C4-2B (cell line): ENCODE measurements around the gene TTC31.
A peak's percentile ranks its signal among the peaks of the same experiment; 100 is the strongest.

ENCODE experiments used
- H3K27ac ChIP-seq: fragments of 450-650 bp; 2 replicates; pipeline ENCODE4 v1.5.1; 2017
- CTCF ChIP-seq: fragments of 450-650 bp; conservative IDR thresholded peaks from 2 replicates; pipeline ENCODE4 v1.5.1; 2017; ENCODE audit warnings: mild to moderate bottlenecking
- ZFX ChIP-seq: fragments of 450-650 bp; IDR thresholded peaks from 2 replicates; pipeline ENCODE4 v1.6.1; 2017

Gene TTC31

GRCh38 chr2:74448771-74449170, 34.1 kb upstream of the TTC31 start:
- TF ChIP-seq ZFX: no peak
- no peak for TF ChIP-seq CTCF
- no peak overlapping the region for H3K27ac ChIP-seq

- TF ChIP-seq ZFX (no peak), CTCF (no peak)
- H3K27ac ChIP-seq: no peak overlapping the region
These were observed 32.2 kb upstream of the TTC31 start for GRCh38 chr2:74450570-74451190.

- TF ChIP-seq ZFX: no peak
- no peak for TF ChIP-seq CTCF
These were observed 28.0 kb upstream of the TTC31 start, which contains the start of gene INO80B for GRCh38 chr2:74454654-74455511. INO80B (plus strand) TSS chr2:74455087; CDS start chr2:74455117, 30 bp downstream.

GRCh38 chr2:74457129-74457548, 25.7 kb upstream of the TTC31 start:
- H3K27ac ChIP-seq: peak overlapping the region; percentile 81
- TF ChIP-seq CTCF (no peak), ZFX (no peak)

More at GRCh38 chr2:74454654-74455511, 28.0 kb upstream of the TTC31 start, which contains the start of gene INO80B:
- H3K27ac ChIP-seq: peak within 1 kb of the TSS; percentile 60

- H3K27ac ChIP-seq: peak overlapping the region; percentile 81
- TF ChIP-seq ZFX: no peak
- TF ChIP-seq CTCF: no peak
These were observed 25.2 kb upstream of the TTC31 start for GRCh38 chr2:74457549-74458131.

- no peak for TF ChIP-seq ZFX
- TF ChIP-seq CTCF: no peak
- H3K27ac ChIP-seq: peak within 1 kb of the TSS; percentile 81
These were observed 24.5 kb upstream of the TTC31 start, which contains the start of gene WBP1 for GRCh38 chr2:74458132-74458937. WBP1 (plus strand) TSS chr2:74458438; CDS start chr2:74458603, 165 bp downstream.
